GM18951 (cell line): ENCODE measurements around the gene DEPDC4.

Source experiments
- POLR2A ChIP-seq: IDR thresholded peaks from 4 replicates; pipeline ENCODE4 v1.6.1; 2011; ENCODE audit warnings: mild to moderate bottlenecking; ENCODE audit not compliant: insufficient read length, insufficient read depth; ENCODE audit errors: extremely low read depth
- in situ Hi-C: fragments of 300-500 bp; cut with MboI; formaldehyde crosslinking; loops from one replicate; pipeline ENCODE4 v1.12.0; 2022; ENCODE audit warnings: low sequenced_read_pairs, mixed read lengths, inconsistent platforms; ENCODE audit not compliant: unreplicated experiment

Gene DEPDC4

GRCh38 chr12:100199023-100199346 lies 67.9 kb downstream of the DEPDC4 start:
- TF ChIP-seq POLR2A = no peak
- in situ Hi-C loops = no loop called here

GRCh38 chr12:100197486-100197885 lies 69.4 kb downstream of the DEPDC4 start:
- no peak for TF ChIP-seq POLR2A
- in situ Hi-C loops = no loop called here

GRCh38 chr12:100193085-100193484 lies 73.8 kb downstream of the DEPDC4 start:
- in situ Hi-C loops = no loop called here
- TF ChIP-seq POLR2A = no peak
